GM12878 (cell line): ENCODE data around the gene ELMO2. TPM values are rescaled to one million over a fixed set of nuclear protein-coding genes. Genes with fewer than 3 reads are reported as not detected.

ENCODE experiments used
- polyA plus RNA-seq, 11 experiments: library from polyadenylated mRNA; depleted of rRNA in 4 of 11; unstranded in 6 of 11; stranded (reverse) in 5 of 11; fragments of >200 nt; fragmentation: Nextera tagmentation in 4 of 11; fragmentation: Illumina TruSeq in 1 of 11; extraction: Ambion mirVana in 4 of 11; extraction: Trizol in 1 of 11; gene quantifications; 1 replicate in 1 of 11; 2 replicates in 10 of 11; pipeline versions ENCODE4 v1.2.1 to v1.2.3, GENCODE V29; 2011 to 2016; ENCODE audit warnings: inconsistent platforms in 2 of 11, missing spikeins in 2 of 11, low read depth in 1 of 11
- total RNA-seq, 4 experiments: library from RNA; depleted of rRNA in 3 of 4; stranded (reverse); fragments of >200 nt in 3 of 4; fragmentation: Illumina TruSeq in 1 of 4; extraction: Trizol in 1 of 4; gene quantifications; 2 replicates each; pipeline versions ENCODE4 v1.2.1 to v1.2.3, GENCODE V29; 2013 to 2021

Gene ELMO2
- total and polyA plus RNA-seq, 10 of the 15 experiments (the other 5 are each of a cell fraction or from before 2014, with no cell fraction given): 14.2 to 40.2 (median 37.6) TPM

Other genes starting within 250 kb of the ELMO2 start
- gene CDH22, start 98.1 kb downstream of the ELMO2 start, total RNA-seq (2014; rRNA removed): not detected in 2 replicates
- not detected in 2 replicates for gene CDH22, start 98.1 kb downstream of the ELMO2 start, total RNA-seq (2014; rRNA removed; fragmentation: Illumina TruSeq; extraction: Trizol)
- gene CDH22, start 98.1 kb downstream of the ELMO2 start, total RNA-seq (2021): not detected in 2 replicates
- not detected in 2 replicates for gene CDH22, start 98.1 kb downstream of the ELMO2 start, polyA plus RNA-seq (2011; rRNA removed)
- gene CDH22, start 98.1 kb downstream of the ELMO2 start, polyA plus RNA-seq (2014; fragmentation: Illumina TruSeq; extraction: Trizol): not detected in 2 replicates
- gene CDH22, start 98.1 kb downstream of the ELMO2 start, polyA plus RNA-seq (2014; fragmentation: Nextera tagmentation; extraction: Ambion mirVana): not detected
- gene CDH22, start 98.1 kb downstream of the ELMO2 start, polyA plus RNA-seq (2014; rRNA removed): not detected in 2 replicates
- not detected for gene CDH22, start 98.1 kb downstream of the ELMO2 start, polyA plus RNA-seq (2016; fragmentation: Nextera tagmentation; extraction: Ambion mirVana)
- gene ZNF334, start 106.9 kb upstream of the ELMO2 start, total RNA-seq (2014; rRNA removed): 0.96 and 0.98 TPM in 2 replicates
- gene ZNF334, start 106.9 kb upstream of the ELMO2 start, total RNA-seq (2014; rRNA removed; fragmentation: Illumina TruSeq; extraction: Trizol): 1.7 and 1.8 TPM in 2 replicates
- 1.2 and 1.7 TPM in 2 replicates for gene ZNF334, start 106.9 kb upstream of the ELMO2 start, total RNA-seq (2021)
- gene ZNF334, start 106.9 kb upstream of the ELMO2 start, polyA plus RNA-seq (2011; rRNA removed): 0.08 and 0.19 TPM in 2 replicates
- gene ZNF334, start 106.9 kb upstream of the ELMO2 start, polyA plus RNA-seq (2014; fragmentation: Illumina TruSeq; extraction: Trizol): 2.0 and 3.3 TPM in 2 replicates
- under 1 TPM; 0.29 to 0.60 TPM for gene ZNF334, start 106.9 kb upstream of the ELMO2 start, polyA plus RNA-seq (2014; fragmentation: Nextera tagmentation; extraction: Ambion mirVana)
- gene ZNF334, start 106.9 kb upstream of the ELMO2 start, polyA plus RNA-seq (2014; rRNA removed): 0.84 and 1.7 TPM in 2 replicates
- gene ZNF334, start 106.9 kb upstream of the ELMO2 start, polyA plus RNA-seq (2016; fragmentation: Nextera tagmentation; extraction: Ambion mirVana): 1 to 10 TPM; 1.2 to 1.4 TPM
- gene OCSTAMP, start 144.0 kb upstream of the ELMO2 start, total RNA-seq (2014; rRNA removed): 0.11 and 0.45 TPM in 2 replicates
- 0.09 TPM in 1 of 2 replicates, not detected in the other for gene OCSTAMP, start 144.0 kb upstream of the ELMO2 start, total RNA-seq (2014; rRNA removed; fragmentation: Illumina TruSeq; extraction: Trizol)
- 0.23 and 0.35 TPM in 2 replicates for gene OCSTAMP, start 144.0 kb upstream of the ELMO2 start, total RNA-seq (2021)
- 0.17 and 0.22 TPM in 2 replicates for gene OCSTAMP, start 144.0 kb upstream of the ELMO2 start, polyA plus RNA-seq (2011; rRNA removed)
- 0.15 and 0.46 TPM in 2 replicates for gene OCSTAMP, start 144.0 kb upstream of the ELMO2 start, polyA plus RNA-seq (2014; fragmentation: Illumina TruSeq; extraction: Trizol)
- under 1 TPM in 1 of 2 experiments, not detected in 1; 0.09 TPM for gene OCSTAMP, start 144.0 kb upstream of the ELMO2 start, polyA plus RNA-seq (2014; fragmentation: Nextera tagmentation; extraction: Ambion mirVana)
- 0.19 and 0.46 TPM in 2 replicates for gene OCSTAMP, start 144.0 kb upstream of the ELMO2 start, polyA plus RNA-seq (2014; rRNA removed)
- under 1 TPM; 0.14 to 0.23 TPM for gene OCSTAMP, start 144.0 kb upstream of the ELMO2 start, polyA plus RNA-seq (2016; fragmentation: Nextera tagmentation; extraction: Ambion mirVana)
- gene SLC13A3, start 244.8 kb upstream of the ELMO2 start, total RNA-seq (2014; rRNA removed): not detected in 2 replicates
- 0.09 TPM in 1 of 2 replicates, not detected in the other for gene SLC13A3, start 244.8 kb upstream of the ELMO2 start, total RNA-seq (2014; rRNA removed; fragmentation: Illumina TruSeq; extraction: Trizol)
- gene SLC13A3, start 244.8 kb upstream of the ELMO2 start, total RNA-seq (2021): 0.48 TPM in 1 of 2 replicates, not detected in the other
- gene SLC13A3, start 244.8 kb upstream of the ELMO2 start, polyA plus RNA-seq (2011; rRNA removed): 0.45 and 0.76 TPM in 2 replicates
- 0.03 TPM in 1 of 2 replicates, not detected in the other for gene SLC13A3, start 244.8 kb upstream of the ELMO2 start, polyA plus RNA-seq (2014; fragmentation: Illumina TruSeq; extraction: Trizol)
- under 1 TPM; 0.04 to 0.05 TPM for gene SLC13A3, start 244.8 kb upstream of the ELMO2 start, polyA plus RNA-seq (2014; fragmentation: Nextera tagmentation; extraction: Ambion mirVana)
- gene SLC13A3, start 244.8 kb upstream of the ELMO2 start, polyA plus RNA-seq (2014; rRNA removed): 0.06 and 0.24 TPM in 2 replicates
- not detected for gene SLC13A3, start 244.8 kb upstream of the ELMO2 start, polyA plus RNA-seq (2016; fragmentation: Nextera tagmentation; extraction: Ambion mirVana)